SK-N-SH treated with all-trans-retinoic acid at 6 μM for 48 hours (cell line): ENCODE measurements around the gene TENT4B.

Experiments
- ARNTL ChIP-seq: fragments of 450-650 bp; formaldehyde crosslinking; IDR thresholded peaks from 2 replicates; pipeline ENCODE4 v1.5.0; 2020; ENCODE audit warnings: low read depth, mild to moderate bottlenecking, moderate library complexity, borderline replicate concordance
- GLIS3 ChIP-seq: fragments of 250-450 bp; sonication (Bioruptor Pico); IDR thresholded peaks from 2 replicates; pipeline ENCODE4 v1.5.0; 2020; ENCODE audit warnings: mild to moderate bottlenecking, moderate library complexity
- TOX ChIP-seq: fragments of 250-450 bp; sonication (Bioruptor Pico); IDR thresholded peaks from 2 replicates; pipeline ENCODE4 v1.8.0; 2021; ENCODE audit warnings: mild to moderate bottlenecking, moderate library complexity, borderline replicate concordance
- TF ChIP-seq, protein P1 (sequence below): fragments of 250-450 bp; sonication (Bioruptor Pico); IDR thresholded peaks from 2 replicates; pipeline ENCODE4 v1.5.1; 2021; ENCODE audit warnings: mild to moderate bottlenecking, moderate library complexity
- TF ChIP-seq, protein P2 (sequence below): fragments of 250-450 bp; sonication (Bioruptor Pico); IDR thresholded peaks from 2 replicates; pipeline ENCODE4 v1.8.0; 2020; ENCODE audit warnings: mild to moderate bottlenecking, moderate library complexity, borderline replicate concordance

GRCh38 chr16:50209546-50210265 lies 56.6 kb downstream of the TENT4B start:
- TF ChIP-seq, protein P1, sequence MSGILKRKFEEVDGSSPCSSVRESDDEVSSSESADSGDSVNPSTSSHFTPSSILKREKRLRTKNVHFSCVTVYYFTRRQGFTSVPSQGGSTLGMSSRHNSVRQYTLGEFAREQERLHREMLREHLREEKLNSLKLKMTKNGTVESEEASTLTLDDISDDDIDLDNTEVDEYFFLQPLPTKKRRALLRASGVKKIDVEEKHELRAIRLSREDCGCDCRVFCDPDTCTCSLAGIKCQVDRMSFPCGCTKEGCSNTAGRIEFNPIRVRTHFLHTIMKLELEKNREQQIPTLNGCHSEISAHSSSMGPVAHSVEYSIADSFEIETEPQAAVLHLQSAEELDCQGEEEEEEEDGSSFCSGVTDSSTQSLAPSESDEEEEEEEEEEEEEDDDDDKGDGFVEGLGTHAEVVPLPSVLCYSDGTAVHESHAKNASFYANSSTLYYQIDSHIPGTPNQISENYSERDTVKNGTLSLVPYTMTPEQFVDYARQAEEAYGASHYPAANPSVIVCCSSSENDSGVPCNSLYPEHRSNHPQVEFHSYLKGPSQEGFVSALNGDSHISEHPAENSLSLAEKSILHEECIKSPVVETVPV (CRISPR knock-in tag): no peak
- no peak for TF ChIP-seq ARNTL (CRISPR knock-in tag)
- no peak for TF ChIP-seq GLIS3
- TF ChIP-seq, protein P2, sequence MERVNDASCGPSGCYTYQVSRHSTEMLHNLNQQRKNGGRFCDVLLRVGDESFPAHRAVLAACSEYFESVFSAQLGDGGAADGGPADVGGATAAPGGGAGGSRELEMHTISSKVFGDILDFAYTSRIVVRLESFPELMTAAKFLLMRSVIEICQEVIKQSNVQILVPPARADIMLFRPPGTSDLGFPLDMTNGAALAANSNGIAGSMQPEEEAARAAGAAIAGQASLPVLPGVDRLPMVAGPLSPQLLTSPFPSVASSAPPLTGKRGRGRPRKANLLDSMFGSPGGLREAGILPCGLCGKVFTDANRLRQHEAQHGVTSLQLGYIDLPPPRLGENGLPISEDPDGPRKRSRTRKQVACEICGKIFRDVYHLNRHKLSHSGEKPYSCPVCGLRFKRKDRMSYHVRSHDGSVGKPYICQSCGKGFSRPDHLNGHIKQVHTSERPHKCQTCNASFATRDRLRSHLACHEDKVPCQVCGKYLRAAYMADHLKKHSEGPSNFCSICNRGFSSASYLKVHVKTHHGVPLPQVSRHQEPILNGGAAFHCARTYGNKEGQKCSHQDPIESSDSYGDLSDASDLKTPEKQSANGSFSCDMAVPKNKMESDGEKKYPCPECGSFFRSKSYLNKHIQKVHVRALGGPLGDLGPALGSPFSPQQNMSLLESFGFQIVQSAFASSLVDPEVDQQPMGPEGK (CRISPR knock-in tag): no peak
- TF ChIP-seq TOX (CRISPR knock-in tag): no peak
